Chondrocyte (in vitro differentiated cells): ENCODE measurements around the gene NTN1. TPM values are rescaled to one million over a fixed set of nuclear protein-coding genes. Genes with fewer than 3 reads are reported as not detected.

Experiments
- DNase-seq: peaks from one replicate; pipeline ENCODE4 v3.0.0; 2021; ENCODE audit warnings: mixed read lengths, low spot score
- H3K27ac Mint-ChIP-seq: one replicate; pipeline ENCODE4 v1.8.0; 2021; ENCODE audit warnings: mild to moderate bottlenecking, moderate library complexity, mixed read lengths; ENCODE audit not compliant: unreplicated experiment
- H3K27me3 Mint-ChIP-seq: 2 replicates; pipeline ENCODE4 v1.8.0; 2021; ENCODE audit warnings: low read depth, mixed read lengths
- H3K36me3 Mint-ChIP-seq: 2 replicates; pipeline ENCODE4 v1.8.0; 2021; ENCODE audit warnings: low read depth, mixed read lengths
- H3K4me1 Mint-ChIP-seq: 2 replicates; pipeline ENCODE4 v1.8.0; 2021; ENCODE audit warnings: low read depth, mild to moderate bottlenecking, mixed read lengths
- H3K4me3 Mint-ChIP-seq: one replicate; pipeline ENCODE4 v1.8.0; 2021; ENCODE audit warnings: mild to moderate bottlenecking, moderate library complexity, mixed read lengths; ENCODE audit not compliant: unreplicated experiment
- H3K9me3 Mint-ChIP-seq: 2 replicates; pipeline ENCODE4 v1.8.0; 2021; ENCODE audit warnings: low read depth, mixed read lengths
- CTCF ChIP-seq: fragments of 200-600 bp; sonication (generic); IDR thresholded peaks from 2 replicates; pipeline ENCODE4 v1.5.0; 2021; ENCODE audit warnings: antibody characterized with exemption, mild to moderate bottlenecking, moderate library complexity
- total RNA-seq: library from RNA; stranded (reverse); gene quantifications from 3 replicates; pipeline ENCODE4 v1.2.1, GENCODE V29; 2021

NTN1 gene
- total RNA-seq, 1 donor from 2014 or later: 4.0 TPM

DNA sequence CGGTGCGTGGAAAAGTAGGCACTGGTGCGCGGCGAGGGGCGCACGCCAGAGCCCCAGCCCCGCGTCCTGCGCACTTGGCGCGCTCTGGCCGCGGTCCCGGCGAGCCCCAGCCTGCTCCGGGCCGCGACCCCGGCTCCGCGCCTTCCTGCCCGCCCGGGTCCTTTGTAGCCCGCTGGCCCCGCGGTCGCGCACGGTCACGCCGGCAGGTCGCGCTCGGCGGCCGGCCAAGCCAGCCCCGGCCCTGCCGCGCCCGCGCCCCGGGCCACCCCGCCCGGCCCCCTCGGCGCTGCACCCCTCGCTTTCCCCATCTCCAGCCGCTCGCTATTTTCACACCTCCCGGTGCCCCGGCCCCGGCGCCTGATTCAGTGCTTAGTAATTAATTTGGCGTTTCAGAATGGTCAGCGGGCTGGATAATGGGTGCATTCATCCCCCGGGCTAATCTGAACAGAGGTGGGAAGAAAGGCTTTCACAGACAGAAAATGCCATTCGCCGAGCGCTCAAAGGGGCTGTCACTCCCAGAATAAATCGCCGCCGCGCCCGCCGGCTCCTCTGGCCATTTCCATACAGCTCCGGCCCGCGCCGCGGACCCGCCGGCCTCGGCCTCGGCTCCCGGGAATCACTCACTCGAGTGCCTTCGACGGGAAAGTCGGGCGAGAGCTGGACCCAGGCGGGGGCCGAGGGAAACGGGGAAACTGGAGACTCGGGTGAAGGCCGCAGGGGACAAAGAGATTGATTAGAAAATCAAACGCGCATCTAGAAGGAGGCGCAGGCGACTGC lies 17.8 kb upstream of the NTN1 start:
- H3K9me3 Mint-ChIP-seq: peaks cover 6% of the 10 kb centered on the region
- H3K4me3 Mint-ChIP-seq: peak overlapping the region; percentile 69
- peaks cover 4% of the 10 kb centered on the region for H3K4me1 Mint-ChIP-seq
- DNase-seq: no peak
- peaks cover 37% of the 10 kb centered on the region for H3K27me3 Mint-ChIP-seq
- TF ChIP-seq CTCF: no peak
- H3K36me3 Mint-ChIP-seq: no peaks in the 10 kb centered on the region
- no peak overlapping the region for H3K27ac Mint-ChIP-seq

DNA sequence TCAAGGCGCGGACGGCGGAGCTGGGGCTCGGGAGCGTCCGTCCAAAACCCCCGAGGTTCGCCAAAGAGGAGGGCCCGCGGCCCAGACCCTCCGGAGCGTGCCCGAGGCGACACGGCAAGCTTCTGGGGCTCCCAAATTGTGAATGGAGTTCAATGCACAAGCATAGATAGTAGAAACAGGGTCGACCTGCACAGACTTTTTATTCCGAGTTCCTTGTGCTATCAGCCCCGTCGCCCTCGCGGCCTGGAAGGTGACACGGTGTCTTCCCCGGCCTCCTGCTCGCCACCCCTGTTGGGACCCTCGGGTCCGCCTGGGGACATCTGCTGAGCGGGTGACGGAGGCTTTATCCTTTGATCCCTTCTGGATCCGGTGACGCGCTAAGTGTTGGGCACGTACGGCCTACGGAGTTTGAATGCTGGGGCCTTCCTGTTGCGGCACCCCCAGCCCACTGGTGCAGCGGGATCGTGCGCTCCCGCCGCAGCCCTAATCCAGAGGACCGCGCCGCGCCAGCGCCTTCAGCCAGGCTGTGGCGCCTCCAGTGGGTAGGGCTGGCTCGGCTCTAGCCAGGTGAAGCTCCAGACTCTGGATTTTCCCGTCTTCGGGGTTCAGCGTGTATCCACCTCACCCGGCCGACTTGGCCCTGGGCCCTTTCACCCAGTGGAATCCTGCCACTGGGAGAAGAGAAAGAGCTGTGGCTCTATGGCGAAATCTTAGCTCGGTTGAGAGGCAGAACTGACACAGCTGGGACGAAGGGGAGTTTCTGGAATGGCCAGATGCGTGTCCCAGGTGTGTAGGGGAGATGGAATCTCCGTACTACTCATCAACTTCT lies 17.0 kb upstream of the NTN1 start:
- Mint-ChIP-seq H3K27ac (no peak overlapping the region), H3K36me3 (peaks cover 2% of the 10 kb centered on the region), H3K9me3 (peaks cover 6% of the 10 kb centered on the region), H3K4me1 (peaks cover 4% of the 10 kb centered on the region), H3K27me3 (peaks cover 44% of the 10 kb centered on the region), H3K4me3 (peak overlapping the region; percentile 69)
- no peak for TF ChIP-seq CTCF
- DNase-seq: no peak

DNA sequence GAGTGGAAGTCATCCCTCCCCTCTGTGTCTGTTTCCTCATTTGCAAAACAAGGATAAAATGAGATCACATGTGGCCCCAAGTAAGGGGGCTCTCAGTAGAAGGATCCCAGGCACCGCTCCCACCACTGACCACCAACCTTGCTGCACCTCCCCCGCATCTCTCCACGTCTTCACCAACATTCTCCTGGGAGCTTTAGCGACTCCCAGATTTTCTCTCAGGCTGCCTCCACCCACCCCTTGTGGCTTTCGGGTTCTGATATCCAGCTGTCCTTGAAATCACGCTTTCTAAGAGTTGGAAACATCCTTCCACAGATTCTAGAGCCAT lies 16.4 kb upstream of the NTN1 start:
- H3K4me1 Mint-ChIP-seq: peaks cover 4% of the 10 kb centered on the region
- H3K4me3 Mint-ChIP-seq: no peak overlapping the region
- H3K27ac Mint-ChIP-seq: no peak overlapping the region
- H3K27me3 Mint-ChIP-seq: peaks cover 49% of the 10 kb centered on the region
- peaks cover 5% of the 10 kb centered on the region for H3K9me3 Mint-ChIP-seq
- TF ChIP-seq CTCF: no peak
- peaks cover 2% of the 10 kb centered on the region for H3K36me3 Mint-ChIP-seq
- DNase-seq: no peak

DNA sequence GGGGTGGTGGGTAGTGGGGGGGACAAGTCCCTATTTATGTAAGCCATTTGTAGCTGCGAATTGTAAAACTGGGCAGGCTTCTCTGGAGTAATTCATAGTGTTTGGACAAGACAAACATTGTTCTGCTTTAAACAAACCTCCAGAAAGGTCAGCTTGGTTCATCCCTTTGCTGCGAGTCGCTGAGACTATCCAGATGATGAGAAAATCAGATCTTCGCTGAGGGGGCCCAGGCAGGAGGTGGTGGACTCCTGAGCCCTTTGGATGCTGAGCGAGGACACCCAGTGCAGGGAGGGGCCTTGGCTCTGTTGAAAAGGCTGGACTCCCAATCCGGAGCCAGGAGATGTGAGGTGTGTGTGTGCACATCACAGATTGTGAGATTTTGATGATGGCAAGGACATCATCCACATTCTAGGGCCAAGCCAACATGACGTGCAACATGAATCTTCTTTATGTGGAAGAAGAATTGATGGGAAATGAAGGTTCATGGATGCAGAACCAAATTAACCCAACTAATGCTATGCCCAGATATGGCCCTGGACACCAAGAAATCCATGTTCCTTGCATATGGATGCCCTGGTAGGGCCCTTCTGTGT lies 15.0 kb upstream of the NTN1 start:
- no peaks in the 10 kb centered on the region for H3K9me3 Mint-ChIP-seq
- H3K4me3 Mint-ChIP-seq: no peak overlapping the region
- TF ChIP-seq CTCF: no peak
- no peak for DNase-seq
- peaks cover 59% of the 10 kb centered on the region for H3K27me3 Mint-ChIP-seq
- H3K4me1 Mint-ChIP-seq: peaks cover 4% of the 10 kb centered on the region
- no peak overlapping the region for H3K27ac Mint-ChIP-seq
- peaks cover 2% of the 10 kb centered on the region for H3K36me3 Mint-ChIP-seq

DNA sequence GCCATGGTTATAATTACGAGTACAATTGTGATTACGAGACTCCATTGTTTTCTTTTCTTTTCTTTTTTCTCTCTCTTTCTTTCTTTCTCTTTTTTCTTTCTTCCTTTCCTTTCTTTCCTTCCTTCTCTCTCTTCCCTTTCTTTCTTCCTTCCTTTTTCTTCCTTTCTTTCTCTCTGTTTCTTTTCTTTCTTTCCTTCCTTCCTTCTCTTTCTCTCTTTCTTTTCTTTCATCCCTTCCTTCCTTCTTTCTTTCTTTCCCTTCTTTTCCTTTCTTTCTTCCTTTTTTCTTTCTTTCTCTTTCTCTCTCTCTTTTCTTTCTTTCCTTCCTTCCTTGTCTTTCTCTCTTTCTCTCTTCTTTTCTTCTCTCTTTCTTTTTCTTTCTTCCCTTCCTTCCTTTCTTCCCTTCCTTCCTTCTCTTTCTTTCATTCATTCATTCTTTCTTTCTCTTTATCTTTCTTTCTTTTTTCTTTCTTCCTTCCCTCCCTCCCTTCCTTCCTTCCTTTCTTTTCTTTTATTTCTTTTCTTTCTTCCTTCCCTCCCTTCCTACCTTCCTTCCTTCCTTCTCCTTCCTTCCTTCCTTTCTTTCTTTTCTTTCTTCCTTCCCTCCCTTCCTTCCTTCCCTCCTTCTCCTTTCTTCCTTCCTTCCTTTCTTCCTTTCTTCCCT lies 14.1 kb upstream of the NTN1 start:
- Mint-ChIP-seq H3K36me3 (peaks cover 2% of the 10 kb centered on the region), H3K27me3 (peaks cover 56% of the 10 kb centered on the region), H3K9me3 (no peaks in the 10 kb centered on the region), H3K4me3 (peak overlapping the region; percentile 19), H3K4me1 (peaks cover 4% of the 10 kb centered on the region), H3K27ac (no peak overlapping the region)
- no peak for TF ChIP-seq CTCF
- DNase-seq: no peak
